Pons (tissue), 1 donor: Measurements from ENCODE around the gene GALP.
"Not testable (repeated sequence)": the region's sequence is repeated elsewhere in the genome, so short reads cannot be mapped to it uniquely, and the experiment has no call there.

Source experiments
- DNase-seq: peaks from one replicate; pipeline ENCODE4 v3.0.0-alpha.2; 2016; ENCODE audit warnings: low spot score

Gene GALP

GRCh38 chr19:56191115-56191514 is 15.3 kb downstream of the GALP start:
- DNase-seq: no peak

- no peak for DNase-seq
Observed at GRCh38 chr19:56191711-56192110, 15.9 kb downstream of the GALP start.

GRCh38 chr19:56193981-56194640 is 18.3 kb downstream of the GALP start:
- no peak for DNase-seq

GRCh38 chr19:56197646-56198045 is 21.8 kb downstream of the GALP start, which contains the start of gene ZSCAN5B:
ZSCAN5B (minus strand) TSS chr19:56197783; CDS start chr19:56193052, 4,731 bp downstream.
- not testable (repeated sequence) for DNase-seq

GRCh38 chr19:56199687-56200086 is 23.9 kb downstream of the GALP start:
- DNase-seq: no peak

- no peak for DNase-seq
Observed at GRCh38 chr19:56201973-56202372, 26.2 kb downstream of the GALP start, which contains the start of gene ZSCAN5C. ZSCAN5C (plus strand) TSS chr19:56202273; CDS start chr19:56205914, 3,641 bp downstream.

GRCh38 chr19:56207581-56207980 is 31.8 kb downstream of the GALP start:
- not testable (repeated sequence) for DNase-seq

- no peak for DNase-seq
Observed at GRCh38 chr19:56209091-56209490, 33.3 kb downstream of the GALP start.

- DNase-seq: not testable (repeated sequence)
Observed at GRCh38 chr19:56210036-56210435, 34.2 kb downstream of the GALP start.

GRCh38 chr19:56211718-56212117 is 35.9 kb downstream of the GALP start:
- DNase-seq: no peak

GRCh38 chr19:56217039-56217949 is 41.5 kb downstream of the GALP start:
- DNase-seq: no peak

- DNase-seq: no peak
Observed at GRCh38 chr19:56218961-56219360, 43.2 kb downstream of the GALP start.

- DNase-seq: not testable (repeated sequence)
Observed at GRCh38 chr19:56221442-56221841, 45.6 kb downstream of the GALP start.

GRCh38 chr19:56221851-56222250 is 46.0 kb downstream of the GALP start:
- no peak for DNase-seq

- DNase-seq: no peak
Observed at GRCh38 chr19:56222901-56223300, 47.1 kb downstream of the GALP start.

GRCh38 chr19:56223481-56223880 is 47.7 kb downstream of the GALP start:
- DNase-seq: no peak
